GM12891 (cell line): ENCODE measurements around the gene KAT5.
"Not testable (repeated sequence)": the region's sequence is repeated elsewhere in the genome, so short reads cannot be mapped to it uniquely, and the experiment has no call there.

ENCODE experiments used
- DNase-seq: peaks from one replicate; pipeline ENCODE4 v3.0.0; 2011; ENCODE audit warnings: low spot score; ENCODE audit not compliant: insufficient read length
- FAIRE-seq: peaks from 2 replicates; lab custom pipeline; 2011; peaks lifted over from hg19 to GRCh38; lab: Jason Lieb, UNC
- PAX5 ChIP-seq: IDR thresholded peaks from 2 replicates; pipeline ENCODE4 v1.6.1; 2011; ENCODE audit warnings: low read length, moderate library complexity, mild to moderate bottlenecking; ENCODE audit not compliant: insufficient read depth, severe bottlenecking
- POLR2A ChIP-seq: IDR thresholded peaks from 2 replicates; pipeline ENCODE4 v1.6.1; 2011; ENCODE audit warnings: low read depth, low read length, control low read depth
- POLR2AphosphoS5 ChIP-seq: IDR thresholded peaks from 2 replicates; pipeline ENCODE4 v1.6.1; 2011; ENCODE audit warnings: low read depth, low read length, control low read depth
- POU2F2 ChIP-seq: IDR thresholded peaks from 2 replicates; pipeline ENCODE4 v1.6.1; 2011; ENCODE audit warnings: low read depth, mild to moderate bottlenecking, control low read depth, low read length, moderate library complexity
- SPI1 ChIP-seq: IDR thresholded peaks from 2 replicates; pipeline ENCODE4 v1.6.1; 2011; ENCODE audit warnings: low read depth, low read length, control low read depth
- TAF1 ChIP-seq: IDR thresholded peaks from 2 replicates; pipeline ENCODE4 v1.6.1; 2011; ENCODE audit warnings: low read depth, low read length, control low read depth

Gene KAT5

DNA sequence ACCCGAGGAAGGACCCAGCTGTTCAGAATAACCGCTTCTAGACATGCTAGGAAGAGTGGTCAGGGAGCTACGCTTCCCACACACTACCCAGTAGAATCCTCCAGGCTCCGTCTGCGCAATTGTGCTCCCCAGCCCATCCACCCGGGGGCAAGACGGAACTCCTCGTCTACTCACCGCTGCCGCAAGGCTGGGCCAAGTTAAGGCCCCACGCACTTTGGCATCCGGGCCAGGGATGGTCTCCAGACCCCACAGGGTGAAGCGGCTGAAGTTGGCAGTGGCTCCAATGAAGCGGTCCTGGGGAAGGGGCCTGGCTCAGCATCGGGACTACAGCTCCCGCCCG, 7.8 kb downstream of the KAT5 start:
- FAIRE-seq, result peak; percentile 65
- peak; percentile 43 for DNase-seq

DNA sequence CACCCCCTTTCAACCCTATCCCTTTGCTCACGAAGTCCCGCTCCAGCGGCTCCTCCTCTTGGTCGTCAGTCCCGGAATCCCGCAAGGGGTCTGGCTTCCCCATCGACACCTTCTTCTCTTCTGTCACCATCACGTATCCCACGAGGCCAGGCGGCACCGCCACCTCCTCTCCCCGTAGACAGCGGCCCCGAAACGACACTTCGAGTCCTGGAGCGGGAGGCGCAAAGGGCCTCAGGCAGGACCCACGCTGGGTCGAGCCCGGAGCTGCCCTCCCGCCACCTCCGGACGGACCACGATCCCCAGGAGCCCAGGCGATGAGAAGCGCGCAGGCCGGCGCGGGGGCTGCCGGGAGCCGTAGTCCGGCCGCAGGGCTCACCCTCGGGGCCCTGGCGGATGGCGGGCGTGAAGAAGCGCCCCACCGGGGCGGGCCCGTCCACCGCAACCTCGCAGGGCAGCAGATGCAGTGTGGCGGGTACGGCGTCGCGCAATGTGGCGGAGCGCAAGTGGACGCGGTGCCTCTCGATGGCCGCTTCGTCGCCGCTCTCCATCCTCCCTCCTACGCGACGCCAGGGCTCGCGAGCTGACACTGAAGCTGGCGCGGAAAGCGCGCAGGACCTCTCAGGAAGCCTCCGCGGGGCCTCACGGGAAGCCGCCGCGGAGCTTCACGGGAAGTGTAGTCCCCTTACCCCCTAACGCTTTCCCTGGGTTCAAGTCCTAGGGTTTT, 8.3 kb downstream of the KAT5 start, which contains the start of gene RNASEH2C:
RNASEH2C (minus strand) TSS at position 588 of the 724 bp plus-strand sequence; CDS start at position 548, 40 bp downstream.
- TF ChIP-seq TAF1, result peak; percentile 77
- no peak for TF ChIP-seq PAX5
- TF ChIP-seq POLR2A, result peak; percentile 87
- peak; percentile 89 for TF ChIP-seq POLR2AphosphoS5
- DNase-seq (peak; percentile 95), FAIRE-seq (peak; percentile 98)

More for the DNA sequence above, 7.8 kb downstream of the KAT5 start:
- TF ChIP-seq TAF1 (no peak), POLR2A (peak; percentile 55; the same call in 1 of the 2 replicates), SPI1 (no peak), PAX5 (no peak), POU2F2 (no peak), POLR2AphosphoS5 (no peak; the same call in 1 of the 2 replicates)

DNA sequence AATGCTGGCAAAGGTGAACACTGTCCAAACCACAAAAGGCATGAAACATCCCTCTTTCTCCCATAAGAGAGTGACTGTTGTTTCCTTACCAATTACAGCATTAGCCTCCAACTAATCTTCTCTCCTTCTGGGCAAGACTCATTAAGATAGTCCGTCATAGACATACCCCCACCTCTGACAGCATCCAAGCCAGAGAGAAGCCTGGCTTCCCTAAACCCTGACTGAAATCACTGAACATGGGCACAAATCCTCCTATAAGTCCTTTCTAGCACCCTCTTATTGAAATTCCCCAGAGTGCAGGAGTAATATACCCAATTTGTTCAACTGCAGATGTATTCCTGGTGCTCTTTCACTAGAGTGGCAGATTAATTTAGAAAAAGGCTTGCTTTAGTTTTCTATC, 10.2 kb downstream of the KAT5 start:
- no peak for DNase-seq
- TF ChIP-seq POLR2AphosphoS5, result no peak
- no peak for FAIRE-seq

DNA sequence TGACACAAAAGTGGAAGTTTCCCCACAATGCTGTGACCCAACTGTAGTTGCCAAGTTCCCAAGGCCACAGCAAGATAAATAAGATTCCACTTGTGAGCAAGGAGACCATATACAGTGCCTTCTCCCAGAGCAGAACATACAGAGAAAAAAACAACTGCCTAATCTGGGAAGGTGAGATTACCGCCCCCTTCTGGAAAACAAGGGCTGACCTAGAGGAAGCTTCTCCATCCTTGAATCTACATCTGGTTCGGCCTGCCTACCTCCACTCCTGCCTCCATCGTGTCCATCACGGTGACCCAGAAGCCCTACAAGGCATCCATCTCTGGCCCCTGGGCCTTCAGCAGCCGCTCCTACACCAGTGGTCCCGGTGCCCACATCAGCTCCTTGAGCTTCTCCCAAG, 14.6 kb downstream of the KAT5 start:
- DNase-seq (no peak), FAIRE-seq (no peak)
- TF ChIP-seq POLR2AphosphoS5 (no peak), POU2F2 (no peak), PAX5 (no peak), TAF1 (no peak), SPI1 (no peak), POLR2A (no peak)

DNA sequence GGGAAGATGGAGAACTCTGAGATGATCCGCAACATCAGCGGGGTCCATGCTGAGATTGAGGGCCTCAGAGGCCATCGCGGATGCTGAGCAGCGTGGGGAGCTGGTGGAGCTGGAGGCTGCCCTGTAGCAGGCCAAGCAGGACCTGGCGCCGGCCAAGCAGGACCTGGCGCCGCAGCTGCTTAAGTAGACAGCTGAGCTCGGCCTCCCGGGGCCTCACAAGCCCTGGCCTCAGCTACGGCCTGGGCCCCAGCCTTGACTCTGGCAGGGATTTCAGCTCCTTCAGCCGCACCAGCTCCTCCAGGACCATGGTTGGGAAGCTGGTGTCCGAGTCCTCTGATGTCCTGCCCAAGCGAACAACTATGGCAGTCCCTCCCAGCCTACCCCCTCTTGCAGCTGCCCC, 15.8 kb downstream of the KAT5 start:
- no peak for DNase-seq
- TF ChIP-seq TAF1, result no peak
- TF ChIP-seq POLR2A, result no peak
- TF ChIP-seq POLR2AphosphoS5, result no peak
- no peak for TF ChIP-seq POU2F2
- TF ChIP-seq SPI1, result no peak
- TF ChIP-seq PAX5, result no peak
- no peak for FAIRE-seq

GRCh38 chr11:65730461-65730860, 18.4 kb downstream of the KAT5 start:
- no peak for TF ChIP-seq PAX5
- TF ChIP-seq TAF1, result no peak
- TF ChIP-seq SPI1, result no peak
- TF ChIP-seq POU2F2, result no peak
- no peak for TF ChIP-seq POLR2A
- no peak for TF ChIP-seq POLR2AphosphoS5
- DNase-seq, result no peak
- FAIRE-seq, result no peak

GRCh38 chr11:65735111-65735510, 23.1 kb downstream of the KAT5 start:
- FAIRE-seq, DNase-seq: not testable (repeated sequence)

DNA sequence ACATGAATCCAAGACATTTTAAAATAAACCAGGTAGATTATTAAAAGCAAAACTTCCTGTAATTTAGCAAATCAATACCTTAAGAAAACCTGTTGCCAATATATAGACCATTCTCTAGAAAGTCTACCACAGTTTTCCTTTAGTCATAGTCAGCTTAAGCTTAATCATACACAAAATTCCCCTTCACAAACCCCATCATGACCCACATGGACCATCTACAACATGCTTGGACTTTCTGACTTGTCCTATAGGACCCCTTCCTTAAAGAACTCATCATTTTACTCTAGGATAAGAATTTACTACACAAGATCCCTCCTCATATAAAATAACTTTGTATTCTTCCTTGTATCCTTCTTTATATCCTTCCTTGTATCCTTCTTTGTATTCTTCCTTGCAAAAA, 24.8 kb downstream of the KAT5 start:
- FAIRE-seq (no peak), DNase-seq (no peak)
- no peak for TF ChIP-seq SPI1
- no peak for TF ChIP-seq POLR2A
- no peak for TF ChIP-seq POLR2AphosphoS5
- TF ChIP-seq PAX5, result no peak
- no peak for TF ChIP-seq TAF1
- no peak for TF ChIP-seq POU2F2

DNA sequence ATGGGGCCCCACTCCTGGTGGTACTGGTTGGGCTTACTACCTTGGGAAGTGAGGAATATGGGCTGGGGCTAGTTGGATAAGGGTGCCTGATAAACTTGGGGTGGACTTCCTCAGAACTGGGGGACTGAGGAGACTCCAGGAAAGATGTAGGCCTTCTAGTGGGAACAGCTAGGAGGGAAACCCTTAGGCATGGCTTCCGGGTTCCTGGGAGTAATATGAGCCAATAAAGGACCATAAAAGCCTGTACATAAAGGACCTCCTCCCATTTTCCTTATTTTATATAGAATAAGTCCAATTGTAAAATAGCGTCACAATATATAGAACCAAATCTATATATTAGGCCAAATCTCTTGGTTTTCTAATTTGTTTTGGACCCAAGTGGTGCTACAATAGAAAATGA, 27.0 kb downstream of the KAT5 start:
- DNase-seq (no peak), FAIRE-seq (no peak)
- TF ChIP-seq SPI1 (no peak), POU2F2 (no peak), POLR2A (no peak), TAF1 (no peak), POLR2AphosphoS5 (no peak), PAX5 (no peak)

GRCh38 chr11:65741185-65741584, 29.1 kb downstream of the KAT5 start:
- TF ChIP-seq SPI1 (no peak), POU2F2 (no peak), PAX5 (no peak), POLR2AphosphoS5 (no peak), TAF1 (no peak), POLR2A (no peak)
- no peak for FAIRE-seq
- no peak for DNase-seq
